ENCODE measurements around the gene FAM240A. TPM values are rescaled to one million over a fixed set of nuclear protein-coding genes. Genes with fewer than 3 reads are reported as not detected.

FAM240A gene
- total RNA-seq, 1 donor from 2014 or later, result not detected

GRCh38 chr3:46668116-46668515, 55.8 kb downstream of the FAM240A start:
- H3K9me3 Mint-ChIP-seq, result no peaks in the 10 kb centered on the region
- H3K27ac Mint-ChIP-seq, result no peak overlapping the region
- no peak overlapping the region for H3K4me3 Mint-ChIP-seq
- no peaks in the 10 kb centered on the region for H3K36me3 Mint-ChIP-seq
- DNase-seq (ENCODE audit: extremely low spot score, unreplicated experiment), result no peak
- H3K4me1 Mint-ChIP-seq (ENCODE audit: unreplicated experiment), result peaks cover 10% of the 10 kb centered on the region
- TF ChIP-seq CTCF (conservative IDR thresholded peaks at IDR 0.05), result no peak
- peaks cover 3% of the 10 kb centered on the region for H3K27me3 Mint-ChIP-seq

- H3K27me3 Mint-ChIP-seq, result peaks cover 3% of the 10 kb centered on the region
- H3K36me3 Mint-ChIP-seq, result no peaks in the 10 kb centered on the region
- TF ChIP-seq CTCF (conservative IDR thresholded peaks at IDR 0.05), result no peak
- no peaks in the 10 kb centered on the region for H3K9me3 Mint-ChIP-seq
- no peak overlapping the region for H3K27ac Mint-ChIP-seq
- H3K4me1 Mint-ChIP-seq (ENCODE audit: unreplicated experiment), result peaks cover 6% of the 10 kb centered on the region
- no peak overlapping the region for H3K4me3 Mint-ChIP-seq
- no peak for DNase-seq (ENCODE audit: extremely low spot score, unreplicated experiment)
These were observed 56.3 kb downstream of the FAM240A start for GRCh38 chr3:46668591-46668990.

- no peaks in the 10 kb centered on the region for H3K4me1 Mint-ChIP-seq (ENCODE audit: unreplicated experiment)
- no peaks in the 10 kb centered on the region for H3K36me3 Mint-ChIP-seq
- TF ChIP-seq CTCF (conservative IDR thresholded peaks at IDR 0.05), result no peak
- H3K27ac Mint-ChIP-seq, result no peak overlapping the region
- DNase-seq (ENCODE audit: extremely low spot score, unreplicated experiment), result no peak
- no peaks in the 10 kb centered on the region for H3K9me3 Mint-ChIP-seq
- H3K27me3 Mint-ChIP-seq, result peaks cover 3% of the 10 kb centered on the region
- no peak overlapping the region for H3K4me3 Mint-ChIP-seq
These were observed 57.1 kb downstream of the FAM240A start for GRCh38 chr3:46669191-46669999.

GRCh38 chr3:46670000-46670890, 57.9 kb downstream of the FAM240A start:
- TF ChIP-seq CTCF (conservative IDR thresholded peaks at IDR 0.05), result no peak
- DNase-seq (ENCODE audit: extremely low spot score, unreplicated experiment), result no peak
- Mint-ChIP-seq H3K4me1 (ENCODE audit: unreplicated experiment) (no peaks in the 10 kb centered on the region), H3K36me3 (no peaks in the 10 kb centered on the region), H3K27me3 (peaks cover 3% of the 10 kb centered on the region), H3K4me3 (no peak overlapping the region), H3K27ac (no peak overlapping the region), H3K9me3 (no peaks in the 10 kb centered on the region)

- H3K9me3 Mint-ChIP-seq, result no peaks in the 10 kb centered on the region
These were observed 58.6 kb downstream of the FAM240A start for GRCh38 chr3:46670891-46671427.

More at GRCh38 chr3:46670891-46671427, 58.6 kb downstream of the FAM240A start:
- DNase-seq (ENCODE audit: extremely low spot score, unreplicated experiment), result no peak
- Mint-ChIP-seq H3K4me3 (no peak overlapping the region), H3K36me3 (no peaks in the 10 kb centered on the region), H3K27ac (no peak overlapping the region), H3K4me1 (ENCODE audit: unreplicated experiment) (no peaks in the 10 kb centered on the region), H3K27me3 (peaks cover 1% of the 10 kb centered on the region)
- no peak for TF ChIP-seq CTCF (conservative IDR thresholded peaks at IDR 0.05)

All from type B pancreatic cell (in vitro differentiated cells).